HL-60 (cell line): Measurements from ENCODE around the gene KLHL28.
"Not testable (repeated sequence)": the region's sequence is repeated elsewhere in the genome, so short reads cannot be mapped to it uniquely, and the experiment has no call there.

Source experiments
- DNase-seq, 2 experiments: peaks; one replicate each; pipeline ENCODE4 v3.0.0-alpha.2; 2010 to 2020; ENCODE audit warnings: low read depth in 1 of 2, low spot score in 1 of 2
- H3K27ac ChIP-seq: fragments of 250-450 bp; sonication (Bioruptor Pico); replicated peaks from 2 replicates; pipeline ENCODE4 v1.5.1; 2020; ENCODE audit warnings: mild to moderate bottlenecking, moderate library complexity
- H3K27me3 ChIP-seq: fragments of 250-450 bp; sonication (Bioruptor Pico); 2 replicates; pipeline ENCODE4 v1.5.1; 2021; ENCODE audit warnings: mild to moderate bottlenecking, moderate library complexity; ENCODE audit not compliant: insufficient read depth, poor library complexity, severe bottlenecking
- H3K4me3 ChIP-seq: replicated peaks from 2 replicates; pipeline ENCODE4 v1.5.1; 2011; ENCODE audit warnings: mild to moderate bottlenecking, control low read depth, low read length; ENCODE audit not compliant: insufficient read depth
- CTCF ChIP-seq: IDR thresholded peaks from one replicate; pipeline ENCODE4 v1.5.1; 2011; ENCODE audit warnings: low read length, control low read depth, inconsistent platforms; ENCODE audit not compliant: insufficient read depth
- GABPA ChIP-seq: IDR thresholded peaks from 2 replicates; pipeline ENCODE4 v1.6.1; 2012; ENCODE audit warnings: low read depth
- POLR2AphosphoS5 ChIP-seq: IDR thresholded peaks from 2 replicates; pipeline ENCODE4 v1.6.1; 2012; ENCODE audit warnings: low read depth
- SPI1 ChIP-seq: IDR thresholded peaks from 2 replicates; pipeline ENCODE4 v1.6.1; 2012; ENCODE audit warnings: low read depth, mild to moderate bottlenecking, borderline replicate concordance
- TF ChIP-seq, protein P1 (sequence below): IDR thresholded peaks from 2 replicates; pipeline ENCODE4 v1.6.1; 2012; ENCODE audit warnings: low read depth; ENCODE audit not compliant: insufficient replicate concordance

Gene KLHL28

GRCh38 chr14:44895716-44896115 is 66.0 kb downstream of the KLHL28 start:
- Histone ChIP-seq H3K4me3 (no peak overlapping the region), H3K27ac (no peak overlapping the region), H3K27me3 (no peaks in the 10 kb centered on the region)
- no peak for TF ChIP-seq GABPA
- TF ChIP-seq CTCF, result no peak
- no peak for TF ChIP-seq POLR2AphosphoS5
- TF ChIP-seq SPI1, result no peak
- TF ChIP-seq, protein P1, sequence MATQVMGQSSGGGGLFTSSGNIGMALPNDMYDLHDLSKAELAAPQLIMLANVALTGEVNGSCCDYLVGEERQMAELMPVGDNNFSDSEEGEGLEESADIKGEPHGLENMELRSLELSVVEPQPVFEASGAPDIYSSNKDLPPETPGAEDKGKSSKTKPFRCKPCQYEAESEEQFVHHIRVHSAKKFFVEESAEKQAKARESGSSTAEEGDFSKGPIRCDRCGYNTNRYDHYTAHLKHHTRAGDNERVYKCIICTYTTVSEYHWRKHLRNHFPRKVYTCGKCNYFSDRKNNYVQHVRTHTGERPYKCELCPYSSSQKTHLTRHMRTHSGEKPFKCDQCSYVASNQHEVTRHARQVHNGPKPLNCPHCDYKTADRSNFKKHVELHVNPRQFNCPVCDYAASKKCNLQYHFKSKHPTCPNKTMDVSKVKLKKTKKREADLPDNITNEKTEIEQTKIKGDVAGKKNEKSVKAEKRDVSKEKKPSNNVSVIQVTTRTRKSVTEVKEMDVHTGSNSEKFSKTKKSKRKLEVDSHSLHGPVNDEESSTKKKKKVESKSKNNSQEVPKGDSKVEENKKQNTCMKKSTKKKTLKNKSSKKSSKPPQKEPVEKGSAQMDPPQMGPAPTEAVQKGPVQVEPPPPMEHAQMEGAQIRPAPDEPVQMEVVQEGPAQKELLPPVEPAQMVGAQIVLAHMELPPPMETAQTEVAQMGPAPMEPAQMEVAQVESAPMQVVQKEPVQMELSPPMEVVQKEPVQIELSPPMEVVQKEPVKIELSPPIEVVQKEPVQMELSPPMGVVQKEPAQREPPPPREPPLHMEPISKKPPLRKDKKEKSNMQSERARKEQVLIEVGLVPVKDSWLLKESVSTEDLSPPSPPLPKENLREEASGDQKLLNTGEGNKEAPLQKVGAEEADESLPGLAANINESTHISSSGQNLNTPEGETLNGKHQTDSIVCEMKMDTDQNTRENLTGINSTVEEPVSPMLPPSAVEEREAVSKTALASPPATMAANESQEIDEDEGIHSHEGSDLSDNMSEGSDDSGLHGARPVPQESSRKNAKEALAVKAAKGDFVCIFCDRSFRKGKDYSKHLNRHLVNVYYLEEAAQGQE, result no peak
- no peak for DNase-seq

DNA sequence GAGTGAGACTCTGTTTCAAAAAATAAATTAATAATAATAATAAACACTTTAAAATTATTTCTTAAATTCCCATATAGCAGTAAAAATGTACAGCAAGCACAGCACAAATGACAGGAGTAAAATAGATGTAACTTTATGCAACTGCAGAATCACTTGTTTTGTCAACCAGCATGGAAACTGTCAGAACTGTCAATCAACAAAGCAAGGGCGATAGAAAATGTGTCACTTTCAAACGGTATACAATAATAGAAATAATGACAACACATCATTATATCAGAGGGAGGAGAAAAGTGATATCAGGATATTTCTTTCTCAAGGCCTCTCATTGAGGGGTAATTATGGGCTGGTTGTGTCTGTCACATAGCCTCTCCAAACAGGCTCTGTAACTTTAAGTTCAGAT is 68.2 kb downstream of the KLHL28 start:
- TF ChIP-seq, protein P1, result no peak
- TF ChIP-seq GABPA (no peak), POLR2AphosphoS5 (no peak), CTCF (no peak), SPI1 (no peak)
- DNase-seq, result no peak

DNA sequence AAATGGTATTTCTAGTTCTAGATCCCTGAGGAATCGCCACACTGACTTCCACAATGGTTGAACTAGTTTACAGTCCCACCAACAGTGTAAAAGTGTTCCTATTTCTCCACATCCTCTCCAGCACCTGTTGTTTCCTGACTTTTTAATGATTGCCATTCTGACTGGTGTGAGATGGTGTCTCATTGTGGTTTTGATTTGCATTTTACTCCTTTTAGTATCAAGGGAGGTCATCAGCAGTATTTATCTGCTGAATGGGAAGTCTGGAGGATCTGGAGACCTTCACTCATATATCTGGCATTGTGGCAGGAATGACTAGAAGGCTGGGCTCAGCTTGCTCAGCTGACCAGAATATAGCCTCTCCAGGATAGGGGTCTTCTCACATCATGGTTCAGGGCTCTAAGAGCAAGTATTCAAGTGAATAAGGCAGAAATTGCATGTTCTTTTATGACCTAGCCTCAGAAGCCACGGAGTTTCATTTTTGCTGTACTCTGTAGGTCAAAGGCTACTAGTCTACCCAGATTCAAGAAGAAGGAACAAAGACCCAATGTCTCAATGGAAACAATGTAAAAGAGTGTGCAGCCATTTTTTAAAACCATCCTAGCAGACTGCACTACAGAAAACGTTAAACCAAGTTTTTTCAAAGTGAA is 69.9 kb downstream of the KLHL28 start:
- not testable (repeated sequence) for DNase-seq, H3K4me3 ChIP-seq, H3K27me3 ChIP-seq, H3K27ac ChIP-seq

More for the DNA sequence above, 68.2 kb downstream of the KLHL28 start:
- H3K27me3 ChIP-seq, result no peaks in the 10 kb centered on the region
- H3K27ac ChIP-seq, result no peak overlapping the region
- H3K4me3 ChIP-seq, result no peak overlapping the region

DNA sequence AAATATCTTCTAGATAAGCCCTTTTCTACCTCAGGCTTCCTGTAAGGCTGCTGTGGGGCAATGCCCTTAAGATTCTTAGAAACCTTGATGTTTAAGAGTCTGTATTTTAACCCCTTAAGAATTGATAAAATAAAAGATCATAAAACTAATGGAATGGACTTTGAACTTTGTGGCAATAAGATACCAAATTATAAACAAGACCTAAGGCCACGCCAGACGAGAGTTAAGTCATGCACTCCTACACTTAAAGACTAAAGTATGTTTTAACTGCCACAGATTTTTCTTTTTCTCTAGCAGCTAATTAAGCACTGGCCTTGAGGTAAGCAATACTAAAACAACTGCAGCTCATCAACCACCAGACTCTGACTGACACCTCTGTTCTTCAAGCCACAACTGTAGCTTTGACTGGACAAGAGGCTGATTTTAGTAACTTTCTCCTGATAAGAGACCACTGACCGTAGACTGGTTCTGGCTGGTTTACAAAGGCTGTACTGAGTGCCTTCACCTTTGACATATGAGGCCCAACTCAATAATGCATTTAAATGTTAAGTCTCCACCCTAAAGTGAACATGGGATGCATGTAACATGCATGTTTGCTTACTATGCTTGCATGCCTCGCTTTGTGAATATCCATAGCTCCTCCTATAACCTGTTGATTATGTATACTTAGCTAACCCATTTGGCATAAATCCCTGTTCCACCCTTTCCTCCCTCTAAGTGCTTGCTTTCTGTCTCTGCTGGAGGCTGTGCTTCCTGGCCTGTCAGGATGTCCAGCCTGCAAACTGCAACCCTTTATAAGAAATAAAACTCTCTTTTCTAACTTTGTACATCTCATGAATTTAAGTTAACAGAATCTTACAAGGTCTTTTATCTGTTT is 71.9 kb downstream of the KLHL28 start:
- TF ChIP-seq, protein P1, result no peak
- TF ChIP-seq CTCF, result no peak
- TF ChIP-seq SPI1, result no peak
- TF ChIP-seq GABPA, result no peak
- TF ChIP-seq POLR2AphosphoS5, result no peak
- H3K4me3 ChIP-seq, result no peak overlapping the region
- H3K27me3 ChIP-seq, result no peaks in the 10 kb centered on the region
- DNase-seq, result no peak
- no peak overlapping the region for H3K27ac ChIP-seq
